ENCODE results near the gene GPR84. TPM values are rescaled to one million over a fixed set of nuclear protein-coding genes. Genes with fewer than 3 reads are reported as not detected.

The GPR84 gene
- polyA plus RNA-seq, 1 of the 3 experiments (the other 2 are of a cell fraction), result 0.03 TPM

GRCh38 chr12:54333420-54334034, 30.8 kb downstream of the GPR84 start:
- H3K36me3 ChIP-seq (replicated peaks in 1 of 2; ENCODE audit: control insufficient read depth in 1 of 2, insufficient read depth in 2 of 2, low read length in 1 of 2), result peaks cover 2 to 5% of the 10 kb centered on the region in 2 experiments
- H3K4me1 ChIP-seq (ENCODE audit: control insufficient read depth in 1 of 2, insufficient read depth in 2 of 2, low read depth in 1 of 2, low read length in 1 of 2), result peaks cover 5% of the 10 kb centered on the region in 2 experiments; a peak in 2 of 4 replicates
- H3K79me2 ChIP-seq (ENCODE audit: insufficient read depth), result peaks cover 87% of the 10 kb centered on the region
- POLR2A ChIA-PET, result interaction anchor here (0.6 to 1.5 kb wide), 6 partner anchors 26 to 90 kb away, joined by 3 to 6 read pairs (median 3); partner anchors contain the start of genes CBX5 and HNRNPA1
- DNase-seq, result no peak
- no peak for TF ChIP-seq MEF2A (IDR thresholded peaks at IDR 0.05; ENCODE audit: borderline replicate concordance, low read depth)
- TF ChIP-seq FOXJ3 (CRISPR knock-in tag; IDR thresholded peaks at IDR 0.05), result no peak
- no peak overlapping the region for H3K4me2 ChIP-seq
- CTCF ChIA-PET, result interaction anchor here (0.9 to 16.1 kb wide), 11 partner anchors 7 to 126 kb away, joined by 3 to 266 read pairs (median 6); partner anchors contain the start of genes COPZ1 and NFE2
- no peaks in the 10 kb centered on the region for H3K9me2 ChIP-seq
- H2AFZ ChIP-seq (ENCODE audit: low read depth), result no peak overlapping the region
- no peak overlapping the region for H3K27ac ChIP-seq (ENCODE audit: low read depth in 2 of 2, low read length in 1 of 2)
- no peaks in the 10 kb centered on the region for H3F3A ChIP-seq (replicated peaks; ENCODE audit: insufficient read depth)
- whole genome bisulfite sequencing (ENCODE audit: low lambda C conversion rate), result 96% methylated on average over 4 of the region's 4 CpGs
- no peak overlapping the region for H3K9ac ChIP-seq
- H3K27me3 ChIP-seq (ENCODE audit: insufficient read depth), result no peaks in the 10 kb centered on the region
- no peak overlapping the region for H3K4me3 ChIP-seq (ENCODE audit: low read depth in 2 of 2, low read length in 1 of 2)
- no peaks in the 10 kb centered on the region for H3K9me3 ChIP-seq
- peaks cover 19% of the 10 kb centered on the region for H4K20me1 ChIP-seq (ENCODE audit: insufficient read depth)

GRCh38 chr12:54331461-54331860, 32.8 kb downstream of the GPR84 start:
- Histone ChIP-seq H3K9me2 (no peaks in the 10 kb centered on the region), H3K79me2 (ENCODE audit: insufficient read depth) (peaks cover 91% of the 10 kb centered on the region), H3F3A (replicated peaks; ENCODE audit: insufficient read depth) (no peaks in the 10 kb centered on the region), H3K4me1 (ENCODE audit: control insufficient read depth in 1 of 2, insufficient read depth in 2 of 2, low read depth in 1 of 2, low read length in 1 of 2) (peaks cover 0 to 6% of the 10 kb centered on the region in 2 experiments; a peak in 2 of 4 replicates), H2AFZ (ENCODE audit: low read depth) (no peak overlapping the region), H3K27me3 (ENCODE audit: insufficient read depth) (no peaks in the 10 kb centered on the region), H3K27ac (ENCODE audit: low read depth in 2 of 2, low read length in 1 of 2) (no peak overlapping the region), H3K4me3 (ENCODE audit: low read depth in 2 of 2, low read length in 1 of 2) (no peak overlapping the region), H3K36me3 (replicated peaks in 1 of 2; ENCODE audit: control insufficient read depth in 1 of 2, insufficient read depth in 2 of 2, low read length in 1 of 2) (peaks cover 4 to 8% of the 10 kb centered on the region in 2 experiments), H3K4me2 (no peak overlapping the region), H3K9ac (no peak overlapping the region), H3K9me3 (no peaks in the 10 kb centered on the region), H4K20me1 (ENCODE audit: insufficient read depth) (0 out of 2 replicates have a peak, but pooled peaks cover 8% of the 10 kb centered on the region)
- WGBS (ENCODE audit: low lambda C conversion rate), result 77% methylated on average over 5 of the region's 5 CpGs
- CTCF ChIA-PET, result interaction anchor here (0.9 to 16.1 kb wide), 5 partner anchors 28 to 111 kb away, joined by 4 to 266 read pairs (median 5); no protein-coding TSS in a partner anchor
- TF ChIP-seq CHD2 (IDR thresholded peaks at IDR 0.05; ENCODE audit: low read length, partially characterized antibody) (no peak), GATA2 (CRISPR knock-in tag; IDR thresholded peaks at IDR 0.05) (no peak), MEF2A (IDR thresholded peaks at IDR 0.05; ENCODE audit: borderline replicate concordance, low read depth) (no peak), POLR2AphosphoS5 (IDR thresholded peaks at IDR 0.05; ENCODE audit: low read depth, low read length) (no peak), RFX5 (IDR thresholded peaks at IDR 0.05; ENCODE audit: low read length) (no peak), GABPA (IDR thresholded peaks at IDR 0.05; ENCODE audit: low read depth) (no peak), PBX3 (IDR thresholded peaks at IDR 0.05) (no peak), FOSL2 (IDR thresholded peaks at IDR 0.05; ENCODE audit: borderline replicate concordance, low read depth) (no peak), TEAD4 (IDR thresholded peaks at IDR 0.05; ENCODE audit: borderline replicate concordance, insufficient read depth) (no peak), YY1 (IDR thresholded peaks at IDR 0.05; ENCODE audit: low read depth) (no peak), RAD21 (IDR thresholded peaks at IDR 0.05; ENCODE audit: low read length) (no peak), REST (IDR thresholded peaks at IDR 0.05; ENCODE audit: low read depth, low read length) (no peak), RCOR1 (IDR thresholded peaks at IDR 0.05; ENCODE audit: low read length) (no peak), SIN3A (IDR thresholded peaks at IDR 0.05; ENCODE audit: borderline replicate concordance, low read depth, low read length) (no peak), USF1 (IDR thresholded peaks at IDR 0.05; ENCODE audit: borderline replicate concordance, low read depth) (no peak), JUND (IDR thresholded peaks at IDR 0.05) (no peak), FOXJ3 (CRISPR knock-in tag; IDR thresholded peaks at IDR 0.05) (no peak), USF2 (IDR thresholded peaks at IDR 0.05; ENCODE audit: borderline replicate concordance, low read depth, low read length) (no peak), SMC3 (IDR thresholded peaks at IDR 0.05; ENCODE audit: low read depth, low read length) (no peak)
- no peak for DNase-seq
- POLR2A ChIA-PET, result no interaction called here
